A673 (cell line): Measurements from ENCODE around the gene SRRM1. TPM values are rescaled to one million over a fixed set of nuclear protein-coding genes. Genes with fewer than 3 reads are reported as not detected.

Experiments used
- BruUV-seq: library from RNA; stranded (reverse); fragments of 400-500 nt; replicated peaks from 2 replicates; lab custom pipeline; 2021; lab: Mats Ljungman, UMichigan
- CTCF ChIA-PET: fragments of 300-600 bp; sonication (Branson Sonifier 250); formaldehyde crosslinking; loops from one replicate; lab custom pipeline; 2022; ENCODE audit warnings: antibody characterized with exemption; lab: Charles Lee
- POLR2A ChIA-PET: fragments of 300-600 bp; sonication (Branson Sonifier 250); formaldehyde crosslinking; loops from one replicate; lab custom pipeline; 2022; ENCODE audit warnings: antibody characterized with exemption; ENCODE audit not compliant: low non-redundant PET; lab: Charles Lee
- DNase-seq: peaks from one replicate; pipeline ENCODE4 v3.0.0-alpha.2; 2015; ENCODE audit warnings: low spot score
- H3K27ac ChIP-seq: fragments of 200-600 bp; sonication (generic); 2 replicates; pipeline ENCODE4 v1.5.1; 2016; ENCODE audit warnings: mixed run types, low read depth, mild to moderate bottlenecking, mixed read lengths, antibody characterized with exemption, low read length; ENCODE audit not compliant: poor library complexity, severe bottlenecking
- H3K27me3 ChIP-seq: fragments of 200-600 bp; sonication (generic); replicated peaks from 2 replicates; pipeline ENCODE4 v1.6.1; 2017; ENCODE audit warnings: mixed run types, low read depth, mild to moderate bottlenecking, mixed read lengths, antibody characterized with exemption, low read length; ENCODE audit not compliant: insufficient read depth, poor library complexity
- H3K36me3 ChIP-seq: fragments of 200-600 bp; sonication (generic); 2 replicates; pipeline ENCODE4 v1.6.1; 2016; ENCODE audit warnings: mixed run types, mild to moderate bottlenecking, mixed read lengths, antibody characterized with exemption, low read length; ENCODE audit not compliant: insufficient read depth, poor library complexity, severe bottlenecking
- H3K4me1 ChIP-seq: fragments of 200-600 bp; sonication (generic); 2 replicates; pipeline ENCODE4 v1.6.1; 2017; ENCODE audit warnings: mixed run types, mild to moderate bottlenecking, mixed read lengths, antibody characterized with exemption, low read length; ENCODE audit not compliant: insufficient read depth, poor library complexity, severe bottlenecking
- H3K4me3 ChIP-seq: fragments of 200-600 bp; sonication (generic); 2 replicates; pipeline ENCODE4 v1.5.1; 2016; ENCODE audit warnings: low read depth, mixed run types, mild to moderate bottlenecking, mixed read lengths, low read length; ENCODE audit not compliant: poor library complexity, severe bottlenecking
- H3K9me3 ChIP-seq: fragments of 200-600 bp; sonication (generic); 2 replicates; pipeline ENCODE4 v1.6.1; 2016; ENCODE audit warnings: mixed run types, low read depth, mild to moderate bottlenecking, mixed read lengths, antibody characterized with exemption, low read length; ENCODE audit not compliant: poor library complexity, severe bottlenecking
- EZH2 ChIP-seq: fragments of 200-600 bp; sonication (generic); IDR thresholded peaks from 2 replicates; pipeline ENCODE4 v1.6.1; 2017; ENCODE audit warnings: borderline replicate concordance, low read depth, mild to moderate bottlenecking, mixed read lengths, antibody characterized with exemption, low read length; ENCODE audit not compliant: poor library complexity, severe bottlenecking
- intact Hi-C: fragments of 100-400 bp; cut with micrococcal nuclease; formaldehyde crosslinking; loops from one replicate; pipeline ENCODE4 v1.10.0; 2022; ENCODE audit not compliant: unreplicated experiment
- total RNA-seq: library from RNA; stranded (reverse); gene quantifications from 2 replicates; pipeline ENCODE4 v1.2.3, GENCODE V29; 2021
- TF ChIP-seq, protein P1 (sequence below): fragments of 300-800, 200-600 bp; sonication (generic); conservative IDR thresholded peaks from 2 replicates; pipeline ENCODE4 v1.5.1; 2017; ENCODE audit warnings: low read depth, mild to moderate bottlenecking, antibody characterized with exemption, low read length, moderate library complexity, mixed read lengths

The SRRM1 gene
- total RNA-seq, 1 experiment from 2014 or later: 185 TPM

- Histone ChIP-seq H3K27me3 (no peaks in the 10 kb centered on the region), H3K36me3 (no peaks in the 10 kb centered on the region), H3K27ac (no peak overlapping the region), H3K4me3 (no peak overlapping the region), H3K9me3 (no peaks in the 10 kb centered on the region), H3K4me1 (peaks cover 9% of the 10 kb centered on the region)
- no peak for DNase-seq
- POLR2A ChIA-PET: no interaction called here
- intact Hi-C loops: no loop called here
- no peak for TF ChIP-seq EZH2
- TF ChIP-seq, protein P1, sequence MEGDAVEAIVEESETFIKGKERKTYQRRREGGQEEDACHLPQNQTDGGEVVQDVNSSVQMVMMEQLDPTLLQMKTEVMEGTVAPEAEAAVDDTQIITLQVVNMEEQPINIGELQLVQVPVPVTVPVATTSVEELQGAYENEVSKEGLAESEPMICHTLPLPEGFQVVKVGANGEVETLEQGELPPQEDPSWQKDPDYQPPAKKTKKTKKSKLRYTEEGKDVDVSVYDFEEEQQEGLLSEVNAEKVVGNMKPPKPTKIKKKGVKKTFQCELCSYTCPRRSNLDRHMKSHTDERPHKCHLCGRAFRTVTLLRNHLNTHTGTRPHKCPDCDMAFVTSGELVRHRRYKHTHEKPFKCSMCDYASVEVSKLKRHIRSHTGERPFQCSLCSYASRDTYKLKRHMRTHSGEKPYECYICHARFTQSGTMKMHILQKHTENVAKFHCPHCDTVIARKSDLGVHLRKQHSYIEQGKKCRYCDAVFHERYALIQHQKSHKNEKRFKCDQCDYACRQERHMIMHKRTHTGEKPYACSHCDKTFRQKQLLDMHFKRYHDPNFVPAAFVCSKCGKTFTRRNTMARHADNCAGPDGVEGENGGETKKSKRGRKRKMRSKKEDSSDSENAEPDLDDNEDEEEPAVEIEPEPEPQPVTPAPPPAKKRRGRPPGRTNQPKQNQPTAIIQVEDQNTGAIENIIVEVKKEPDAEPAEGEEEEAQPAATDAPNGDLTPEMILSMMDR: no peak
- CTCF ChIA-PET: interaction anchor here (0.6 kb wide), 1 partner anchor 135 kb away, joined by 5 read pairs; no protein-coding TSS in a partner anchor
- BruUV-seq: no TSS peak
These were observed 56.5 kb downstream of the SRRM1 start for GRCh38 chr1:24699628-24700027.

DNA sequence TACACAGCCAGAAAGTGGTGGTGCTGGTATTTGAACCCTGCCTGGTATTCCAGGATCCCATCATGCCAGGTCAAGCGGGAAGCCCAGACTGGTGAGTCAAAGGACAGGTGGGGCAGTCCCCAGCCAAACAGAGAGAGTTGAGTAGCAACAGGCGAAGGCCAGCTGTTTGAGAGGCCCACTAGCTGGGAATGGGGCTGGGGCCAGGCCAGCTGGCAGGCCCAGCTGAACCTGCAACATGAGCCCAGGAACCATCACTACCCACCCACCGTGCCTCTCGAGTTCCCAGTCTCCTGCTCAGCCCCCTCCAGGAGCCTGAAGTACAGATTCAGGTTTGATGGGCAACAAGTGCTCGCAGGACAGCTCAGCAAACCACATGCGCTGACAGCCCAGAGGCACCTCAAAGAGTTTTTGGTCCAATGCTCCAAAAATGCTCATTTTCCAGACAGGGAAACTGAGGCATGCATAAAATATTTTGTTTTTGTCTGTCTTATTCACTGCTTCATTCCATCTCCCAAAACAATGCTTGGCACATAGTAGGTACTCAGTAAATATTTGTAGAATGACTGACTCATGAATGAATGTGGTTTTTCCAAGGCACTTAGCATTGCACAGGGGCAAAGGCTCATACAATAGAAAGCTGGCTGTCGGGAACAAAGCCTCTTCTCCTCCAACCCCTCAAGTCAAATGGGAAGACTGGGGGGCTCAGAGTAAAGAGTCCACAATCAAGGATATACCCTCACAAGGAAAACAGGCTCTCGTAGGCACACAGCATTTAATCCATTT, 59.6 kb downstream of the SRRM1 start:
- POLR2A ChIA-PET: no interaction called here
- Histone ChIP-seq H3K36me3 (no peaks in the 10 kb centered on the region), H3K27ac (no peak overlapping the region), H3K4me1 (peaks cover 11% of the 10 kb centered on the region), H3K9me3 (no peaks in the 10 kb centered on the region), H3K4me3 (no peak overlapping the region), H3K27me3 (no peaks in the 10 kb centered on the region)
- no peak for DNase-seq
- BruUV-seq: no TSS peak
- TF ChIP-seq, protein P1: no peak
- no peak for TF ChIP-seq EZH2
- CTCF ChIA-PET: no interaction called here
- intact Hi-C loops: no loop called here

GRCh38 chr1:24704411-24705259, 61.5 kb downstream of the SRRM1 start:
- intact Hi-C loops: no loop called here
- peak; percentile 61 for DNase-seq
- Histone ChIP-seq H3K4me1 (peaks cover 11% of the 10 kb centered on the region), H3K36me3 (no peaks in the 10 kb centered on the region), H3K27me3 (no peaks in the 10 kb centered on the region), H3K27ac (peak overlapping the region; percentile 44), H3K4me3 (no peak overlapping the region), H3K9me3 (no peaks in the 10 kb centered on the region)
- ChIA-PET POLR2A (no interaction called here), CTCF (interaction anchor here (0.6 to 1.8 kb wide), 3 partner anchors 18 to 267 kb away, joined by 5 to 8 read pairs (median 5); no protein-coding TSS in a partner anchor)
- TF ChIP-seq EZH2: no peak
- TF ChIP-seq, protein P1: no peak
- BruUV-seq: TSS peak; percentile 58
